A549 treated with RU486 at 1 μM for 4 hours (cell line): ENCODE data around the gene TAF11L14. TPM values are rescaled to one million over a fixed set of nuclear protein-coding genes. Genes with fewer than 3 reads are reported as not detected.

Experiments
- total RNA-seq: library from RNA; stranded (reverse); fragments of 200-300 nt; extraction: Qiagen RNA extraction; gene quantifications from 5 replicates; pipeline ENCODE4 v1.2.3, GENCODE V29; 2022; ENCODE audit warnings: low read depth

The TAF11L14 gene
- not detected in 5 replicates for total RNA-seq

DNA sequence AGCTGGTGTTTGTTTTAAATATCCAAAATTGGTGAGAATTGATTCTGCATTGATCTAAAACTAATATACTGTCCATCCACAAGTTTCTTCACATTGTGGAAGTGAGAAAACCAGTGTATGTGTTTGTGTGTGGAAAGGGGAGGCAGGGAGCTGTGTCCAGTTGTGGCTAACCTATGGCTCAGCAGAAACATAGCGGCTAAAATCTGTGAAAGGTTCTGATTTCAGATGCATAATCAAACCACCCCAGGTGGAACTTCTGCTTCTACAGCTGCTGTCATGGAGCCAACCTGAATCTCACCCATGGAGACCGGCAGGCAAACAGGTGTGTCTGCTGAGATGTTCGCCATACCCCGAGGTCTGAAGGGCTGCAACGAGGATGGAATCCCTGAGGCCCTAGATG lies at the start of gene TAF11L14:
TAF11L14 (plus strand) TSS at position 301 of the 400 bp plus-strand sequence.

DNA sequence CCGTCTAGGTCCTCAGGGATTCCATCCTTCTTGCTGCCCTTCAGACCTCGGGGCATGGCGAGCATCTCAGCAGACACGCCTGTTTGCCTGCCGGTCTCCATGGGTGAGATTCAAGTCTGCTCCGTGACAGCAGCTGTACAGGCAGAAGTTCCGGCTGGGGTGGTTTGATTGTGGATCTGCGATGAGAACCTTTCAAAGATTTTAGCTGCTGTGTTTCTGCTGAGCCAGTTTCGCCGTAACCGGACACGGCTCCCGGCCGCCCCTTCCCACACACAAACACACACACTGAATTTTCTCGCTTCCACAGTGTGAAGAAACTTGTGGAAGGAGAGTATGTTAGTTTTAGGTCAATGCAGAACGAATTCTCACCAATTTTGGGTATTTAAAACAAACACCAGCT lies 48.6 kb upstream of the TAF11L14 start, which contains the start of gene TAF11L7:
TAF11L7 (minus strand) TSS at position 101 of the 400 bp plus-strand sequence.

GRCh38 chr5:17590860-17591259 lies 43.4 kb upstream of the TAF11L14 start, which contains the start of gene TAF11L8:
Gene TAF11L8, minus strand, starts transcription at chr5:17590960.

GRCh38 chr5:17594255-17594654 lies 40.0 kb upstream of the TAF11L14 start, which contains the start of gene TAF11L9:
Gene TAF11L9, minus strand, starts transcription at chr5:17594394.

DNA sequence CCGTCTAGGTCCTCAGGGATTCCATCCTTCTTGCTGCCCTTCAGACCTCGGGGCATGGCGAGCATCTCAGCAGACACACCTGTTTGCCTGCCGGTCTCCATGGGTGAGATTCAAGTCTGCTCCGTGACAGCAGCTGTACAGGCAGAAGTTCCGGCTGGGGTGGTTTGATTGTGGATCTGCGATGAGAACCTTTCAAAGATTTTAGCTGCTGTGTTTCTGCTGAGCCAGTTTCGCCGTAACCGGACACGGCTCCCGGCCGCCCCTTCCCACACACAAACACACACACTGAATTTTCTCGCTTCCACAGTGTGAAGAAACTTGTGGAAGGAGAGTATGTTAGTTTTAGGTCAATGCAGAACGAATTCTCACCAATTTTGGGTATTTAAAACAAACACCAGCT lies 36.5 kb upstream of the TAF11L14 start, which contains the start of gene TAF11L10:
TAF11L10 (minus strand) TSS at position 101 of the 400 bp plus-strand sequence.

DNA sequence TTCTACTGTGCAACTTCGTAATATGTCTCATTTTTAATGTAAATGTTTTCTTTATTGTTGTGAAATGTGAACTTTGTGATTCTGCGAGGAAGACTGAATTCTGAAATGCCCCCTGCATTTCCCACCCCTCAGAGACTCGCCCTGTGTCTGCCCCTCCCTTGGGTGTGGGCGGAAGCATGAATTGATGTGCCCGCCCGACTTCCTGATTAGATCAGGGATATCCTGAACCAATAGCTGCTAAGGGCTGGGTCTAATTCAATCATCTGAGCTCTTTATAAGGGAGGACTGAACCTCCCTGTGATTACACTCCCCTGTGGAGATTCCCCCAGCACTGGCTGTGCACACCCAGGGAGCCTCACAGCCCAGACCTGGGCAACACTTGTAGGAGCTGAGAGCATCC lies 30.4 kb upstream of the TAF11L14 start, which contains the start of gene TAF11L11:
TAF11L11 (plus strand) TSS at position 304 of the 400 bp plus-strand sequence.

GRCh38 chr5:17610092-17610491 lies 24.2 kb upstream of the TAF11L14 start, which contains the start of gene TAF11L12:
Gene TAF11L12, plus strand, starts transcription at chr5:17610392.

GRCh38 chr5:17631788-17632187 lies 2.5 kb upstream of the TAF11L14 start, which contains the start of gene TAF11L13:
Gene TAF11L13, plus strand, starts transcription at chr5:17632088.

Other genes with a start within 250 kb of the TAF11L14 start
- gene TAF11L2, start 136.2 kb upstream of the TAF11L14 start, total RNA-seq: not detected in 5 replicates
- not detected in 5 replicates for gene TAF11L3, start 116.1 kb upstream of the TAF11L14 start, total RNA-seq
- not detected in 5 replicates for gene TAF11L4, start 112.7 kb upstream of the TAF11L14 start, total RNA-seq
- gene TAF11L5, start 109.2 kb upstream of the TAF11L14 start, total RNA-seq: not detected in 5 replicates
- not detected in 5 replicates for gene TAF11L6, start 105.8 kb upstream of the TAF11L14 start, total RNA-seq
- not detected in 5 replicates for gene TAF11L7, start 48.7 kb upstream of the TAF11L14 start, total RNA-seq
- gene TAF11L8, start 43.5 kb upstream of the TAF11L14 start, total RNA-seq: not detected in 5 replicates
- not detected in 5 replicates for gene TAF11L9, start 40.1 kb upstream of the TAF11L14 start, total RNA-seq
- gene TAF11L10, start 36.6 kb upstream of the TAF11L14 start, total RNA-seq: not detected in 5 replicates
- gene TAF11L11, start 30.3 kb upstream of the TAF11L14 start, total RNA-seq: 0.21 to 0.38 TPM (median 0.25 TPM) in 4 of 5 replicates, not detected in the other
- 0.14 to 0.18 TPM in 2 of 5 replicates, not detected in the others for gene TAF11L12, start 24.1 kb upstream of the TAF11L14 start, total RNA-seq
- not detected in 5 replicates for gene TAF11L13, start 2.4 kb upstream of the TAF11L14 start, total RNA-seq